ENCODE measurements around the gene RFX8. TPM values are rescaled to one million over a fixed set of nuclear protein-coding genes. Genes with fewer than 3 reads are reported as not detected.

RFX8 gene
- not detected in 2 replicates for total RNA-seq

GRCh38 chr2:101474731-101475384 lies at the start of gene RFX8:
Gene RFX8, minus strand, starts transcription at chr2:101475112. Its CDS starts 8,264 bp downstream, at chr2:101466848.

GRCh38 chr2:101387151-101387834 lies 87.6 kb downstream of the RFX8 start, which contains the start of gene CREG2:
Gene CREG2, minus strand, starts transcription at chr2:101387503. Its CDS starts 46 bp downstream, at chr2:101387457.

Other genes starting within 250 kb of the RFX8 start
- gene CNOT11, start 222.2 kb downstream of the RFX8 start, total RNA-seq: 20.2 and 22.1 TPM in 2 replicates
- 114 and 144 TPM in 2 replicates for gene RNF149, start 166.4 kb downstream of the RFX8 start, total RNA-seq
- gene CREG2, start 87.6 kb downstream of the RFX8 start, total RNA-seq: 0.68 and 3.1 TPM in 2 replicates
- 97.7 and 123 TPM in 2 replicates for gene MAP4K4, start 222.6 kb upstream of the RFX8 start, total RNA-seq